GM11168 (cell line): ENCODE measurements around the gene TBL1XR1.
"Not testable (repeated sequence)": the region's sequence is repeated elsewhere in the genome, so short reads cannot be mapped to it uniquely, and the experiment has no call there.

Source experiments
- in situ Hi-C: fragments of 300-500 bp; cut with MboI; formaldehyde crosslinking; loops from one replicate; pipeline ENCODE4 v1.12.0; 2022; ENCODE audit warnings: low sequenced_read_pairs; ENCODE audit not compliant: unreplicated experiment

TBL1XR1 gene

GRCh38 chr3:177045222-177045621, 152.1 kb downstream of the TBL1XR1 start:
- in situ Hi-C loops = no loop called here

DNA sequence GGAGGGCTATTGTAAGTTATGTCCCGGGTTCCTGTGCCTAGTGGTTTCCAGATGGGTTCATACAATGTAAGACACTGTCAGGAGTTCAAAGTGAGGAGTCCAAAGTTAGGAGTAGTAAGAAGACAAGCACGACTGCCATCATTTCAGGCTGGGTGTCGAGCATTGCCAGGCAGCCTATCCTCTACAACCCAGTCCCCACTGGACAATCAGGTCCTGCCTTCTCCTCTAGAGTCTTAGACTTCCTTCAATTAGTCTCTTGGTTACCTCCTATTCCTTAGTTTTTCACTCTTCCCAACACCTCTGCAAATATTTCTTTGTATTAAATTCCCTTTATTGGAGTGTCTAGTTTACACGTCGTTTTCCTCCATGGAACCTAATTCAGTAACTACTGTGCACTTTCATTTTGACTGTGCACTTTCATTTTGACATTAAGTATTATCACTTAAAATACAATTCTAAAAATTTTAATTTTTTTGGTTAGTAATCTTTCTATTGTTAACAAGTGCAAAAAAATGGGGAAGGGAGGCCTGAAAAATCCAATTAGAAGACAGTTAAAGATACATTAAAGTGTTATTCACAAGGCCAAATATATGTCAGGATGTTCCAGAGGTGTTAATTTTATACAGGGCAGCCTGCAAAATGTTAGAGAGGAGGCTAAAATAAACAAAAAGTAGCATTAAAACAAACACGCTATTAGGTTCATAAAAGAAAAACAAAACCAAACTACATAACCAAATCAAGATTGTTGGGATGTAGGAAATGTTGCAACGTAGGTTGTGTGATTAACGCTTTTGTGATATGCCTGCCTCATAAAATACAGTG, 155.3 kb downstream of the TBL1XR1 start:
- in situ Hi-C loops = no loop called here

- in situ Hi-C loops = no loop called here
Measured at GRCh38 chr3:177041021-177041729, 156.1 kb downstream of the TBL1XR1 start.

DNA sequence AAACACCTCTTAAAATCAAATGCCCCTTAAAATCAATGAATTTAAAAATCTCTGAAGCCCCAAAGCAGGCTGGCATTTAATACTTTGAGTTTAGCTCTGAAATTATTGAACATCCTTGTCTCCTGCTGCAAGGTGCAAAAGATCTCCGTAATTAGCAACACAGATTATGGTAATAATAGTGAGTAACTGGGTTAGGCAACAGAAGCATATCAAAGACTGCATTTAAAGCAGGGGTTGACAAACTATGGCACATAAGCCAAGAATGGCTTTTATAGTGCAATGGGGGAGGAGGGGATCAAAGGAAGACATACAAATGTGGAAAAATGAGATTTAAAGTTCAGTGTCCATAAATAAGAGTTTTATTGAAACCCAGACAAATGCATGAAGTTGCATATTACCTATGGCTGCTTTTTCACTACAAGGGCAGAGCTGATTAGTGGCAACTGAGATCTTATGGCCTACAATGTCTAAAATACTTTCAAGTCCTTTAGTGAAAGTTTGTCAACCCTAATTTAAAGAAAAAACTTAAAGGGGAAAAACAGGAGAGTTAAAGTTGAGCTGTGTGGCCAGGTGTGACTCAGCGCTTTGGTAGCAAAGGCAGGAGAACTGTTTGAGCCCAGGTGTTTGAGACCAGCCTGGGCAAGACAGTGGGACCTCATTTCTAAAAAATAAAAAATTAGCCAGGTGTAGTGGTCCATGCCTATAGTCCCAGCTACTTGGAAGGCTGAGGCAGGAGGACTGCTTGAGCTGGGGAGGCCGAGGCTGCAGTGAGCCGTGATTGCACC, 157.6 kb downstream of the TBL1XR1 start:
- in situ Hi-C loops = no loop called here

- in situ Hi-C loops = no loop called here
Measured at GRCh38 chr3:177037241-177037640, 160.0 kb downstream of the TBL1XR1 start.

DNA sequence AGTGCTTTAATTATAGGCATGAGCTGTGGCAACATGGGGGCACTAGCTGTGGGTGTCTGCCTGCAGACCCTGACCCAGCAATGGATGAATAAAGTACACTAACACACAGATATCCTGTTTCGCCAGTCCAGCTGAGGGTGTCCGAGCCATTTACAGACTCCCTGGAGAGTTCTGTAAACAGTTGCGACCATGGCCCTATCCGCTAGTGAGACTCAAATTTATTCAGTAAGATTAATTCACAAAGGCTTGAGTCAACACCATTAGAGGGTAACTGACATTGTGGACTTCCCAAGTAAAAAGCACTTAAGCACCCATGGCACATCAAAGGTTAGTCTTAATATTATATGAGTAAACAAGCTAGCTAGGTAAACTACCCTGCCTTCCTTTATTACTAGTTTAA, 161.6 kb downstream of the TBL1XR1 start:
- in situ Hi-C loops = no loop called here

DNA sequence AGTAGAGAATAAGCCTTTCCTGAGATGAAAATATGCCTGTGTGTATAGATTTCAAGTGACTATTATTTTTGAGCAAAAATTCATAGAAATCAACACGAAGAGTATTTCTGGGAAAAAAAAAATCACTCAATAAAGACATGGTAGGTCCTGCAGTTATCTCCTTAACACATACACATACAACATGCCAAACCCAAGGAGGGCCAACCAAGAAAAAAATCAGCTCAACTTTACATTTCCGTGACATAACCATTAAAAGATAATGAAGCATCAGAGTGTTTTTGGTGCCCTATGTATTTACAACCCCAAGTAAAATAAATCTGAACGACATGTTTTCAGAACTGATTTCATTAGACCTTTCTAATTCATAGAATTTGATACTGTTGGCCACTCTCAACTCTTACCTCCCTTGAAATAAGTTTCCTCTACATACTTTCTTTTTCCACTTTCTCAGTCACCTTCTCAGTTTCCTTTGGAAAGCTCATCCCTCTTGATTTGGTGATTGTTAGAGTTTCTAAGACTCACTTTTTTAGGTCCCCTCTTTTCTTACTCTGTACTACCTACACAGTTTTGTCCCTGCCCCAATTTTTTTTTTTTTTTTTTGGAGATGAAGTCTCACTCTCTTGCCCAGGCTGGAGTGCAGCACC, 162.3 kb downstream of the TBL1XR1 start:
- in situ Hi-C loops = no loop called here

DNA sequence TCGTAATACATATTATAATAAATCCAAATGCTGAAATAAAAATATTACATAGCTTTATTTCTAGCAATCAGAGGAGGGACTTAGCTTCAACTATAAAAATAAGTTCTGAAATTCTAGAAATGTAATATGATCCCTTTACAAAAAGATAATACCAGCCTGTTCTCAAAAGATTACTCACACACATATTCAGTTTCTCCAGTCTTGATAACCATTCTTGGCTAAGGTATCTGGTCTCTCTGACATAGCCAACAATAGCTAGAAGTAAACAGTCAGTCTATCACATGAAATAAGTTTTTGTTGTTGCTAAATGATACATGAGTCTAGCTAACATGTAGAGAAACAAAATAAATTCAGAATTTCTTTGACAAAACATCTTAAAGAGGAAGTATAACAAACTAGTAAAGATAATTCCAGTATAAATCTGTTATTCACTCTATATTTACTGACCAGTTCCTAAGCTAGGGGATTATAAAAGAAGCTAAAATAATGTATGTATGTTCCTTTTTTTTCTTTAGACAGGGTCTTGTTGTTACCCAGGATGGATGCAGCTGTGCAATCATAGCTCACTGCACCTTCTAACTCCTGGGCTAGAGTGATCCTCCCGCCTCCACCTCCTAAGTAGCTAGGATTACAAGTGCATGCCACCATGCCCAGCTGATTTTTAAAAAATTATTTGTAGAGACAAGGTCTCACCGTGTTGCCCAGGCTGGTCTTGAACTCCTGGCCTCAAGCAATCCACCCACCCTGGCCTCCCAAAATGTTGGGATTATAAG, 170.6 kb downstream of the TBL1XR1 start:
- in situ Hi-C loops = no loop called here

GRCh38 chr3:177015881-177016280, 181.4 kb downstream of the TBL1XR1 start:
- in situ Hi-C loops = no loop called here

DNA sequence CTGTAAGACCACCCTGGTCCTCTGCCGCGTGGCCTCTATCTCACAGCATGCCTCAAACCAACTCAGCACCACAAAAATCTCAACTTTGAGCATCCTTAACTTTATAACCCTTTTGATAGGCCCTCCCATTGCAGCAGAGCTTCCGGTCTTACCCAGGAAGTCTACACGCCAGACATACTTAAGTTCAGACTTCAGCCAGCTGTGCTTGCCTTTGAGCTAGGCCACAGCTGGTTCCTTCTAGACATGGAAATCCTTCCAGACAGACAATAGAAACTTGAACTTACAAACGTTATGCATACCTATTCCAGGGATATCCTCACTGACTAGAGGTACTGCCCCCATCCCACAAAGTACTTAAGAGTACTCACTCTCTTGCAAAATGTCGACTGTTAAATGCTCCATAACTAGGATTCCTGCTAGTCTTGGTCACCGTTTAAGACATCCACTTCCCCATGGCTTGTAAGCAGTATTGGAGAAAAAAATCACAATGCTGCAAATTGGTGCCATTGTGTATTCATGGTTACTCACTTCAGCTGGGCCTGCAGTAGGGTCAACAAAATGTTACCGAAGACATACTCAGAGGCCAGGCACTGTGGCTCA, 183.5 kb downstream of the TBL1XR1 start:
- in situ Hi-C loops = no loop called here

GRCh38 chr3:177005718-177006405, 191.4 kb downstream of the TBL1XR1 start:
- in situ Hi-C loops = no loop called here

- in situ Hi-C loops = not testable (repeated sequence)
Measured at GRCh38 chr3:177000159-177000558, 197.1 kb downstream of the TBL1XR1 start.

- in situ Hi-C loops = no loop called here
Measured at GRCh38 chr3:176995946-176996345, 201.3 kb downstream of the TBL1XR1 start.

- in situ Hi-C loops = no loop called here
Measured at GRCh38 chr3:176994891-176995781, 202.1 kb downstream of the TBL1XR1 start.

DNA sequence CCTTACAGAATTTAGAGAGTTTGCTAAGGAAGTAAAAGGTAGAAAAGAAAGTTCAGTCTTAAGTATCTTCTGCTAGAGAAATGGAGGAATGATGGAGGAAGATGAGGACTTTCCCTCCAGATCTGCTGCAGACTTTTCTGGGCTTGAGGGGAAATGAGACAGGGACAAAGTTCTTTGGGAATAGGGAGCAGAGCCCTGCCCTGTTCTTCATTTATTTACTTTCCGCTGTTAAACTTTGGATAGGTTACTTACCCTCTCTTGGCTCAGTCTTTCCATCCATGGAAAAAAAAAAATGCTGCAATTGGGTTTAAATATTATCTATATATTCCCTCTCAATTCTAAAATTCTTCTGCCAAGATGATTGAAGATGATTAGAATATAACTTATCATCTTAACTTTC, 202.9 kb downstream of the TBL1XR1 start:
- in situ Hi-C loops = no loop called here

GRCh38 chr3:176992978-176993377, 204.3 kb downstream of the TBL1XR1 start:
- in situ Hi-C loops = no loop called here

DNA sequence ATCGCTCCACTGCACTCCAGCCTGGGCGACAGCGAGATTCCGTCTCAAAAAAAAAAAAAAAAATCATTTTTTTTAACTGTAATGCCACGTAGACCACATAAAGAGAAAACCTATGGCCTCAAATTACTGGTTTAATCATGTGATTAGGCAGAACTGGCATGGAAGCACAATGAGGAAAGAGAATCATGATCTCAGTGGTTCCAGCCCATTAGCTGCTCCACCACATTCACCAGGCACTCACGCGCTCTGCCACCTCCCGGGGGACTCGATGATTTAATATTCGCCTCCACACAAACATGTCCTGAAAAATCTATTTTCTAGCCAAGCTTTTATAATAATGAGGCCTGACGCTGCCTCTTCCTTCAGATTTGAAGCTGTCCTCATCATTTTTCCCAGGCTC, 204.7 kb downstream of the TBL1XR1 start:
- in situ Hi-C loops = no loop called here

GRCh38 chr3:176988795-176989194, 208.5 kb downstream of the TBL1XR1 start:
- in situ Hi-C loops = no loop called here
